Ecto neural progenitor cell (in vitro differentiated cells): ENCODE measurements around the gene NRXN3.

Experiments used
- DNase-seq: peaks from one replicate; pipeline ENCODE4 v3.0.0-alpha.2; 2018; ENCODE audit warnings: low spot score

The NRXN3 gene

GRCh38 chr14:79413734-79414428, 1243.7 kb downstream of the NRXN3 start:
- DNase-seq, result no peak

GRCh38 chr14:79415726-79416125, 1245.6 kb downstream of the NRXN3 start:
- DNase-seq, result no peak

GRCh38 chr14:79417961-79418360, 1247.8 kb downstream of the NRXN3 start:
- DNase-seq, result no peak

GRCh38 chr14:79418649-79419415, 1248.7 kb downstream of the NRXN3 start:
- no peak for DNase-seq

GRCh38 chr14:79419571-79420327, 1249.6 kb downstream of the NRXN3 start:
- no peak for DNase-seq

DNA sequence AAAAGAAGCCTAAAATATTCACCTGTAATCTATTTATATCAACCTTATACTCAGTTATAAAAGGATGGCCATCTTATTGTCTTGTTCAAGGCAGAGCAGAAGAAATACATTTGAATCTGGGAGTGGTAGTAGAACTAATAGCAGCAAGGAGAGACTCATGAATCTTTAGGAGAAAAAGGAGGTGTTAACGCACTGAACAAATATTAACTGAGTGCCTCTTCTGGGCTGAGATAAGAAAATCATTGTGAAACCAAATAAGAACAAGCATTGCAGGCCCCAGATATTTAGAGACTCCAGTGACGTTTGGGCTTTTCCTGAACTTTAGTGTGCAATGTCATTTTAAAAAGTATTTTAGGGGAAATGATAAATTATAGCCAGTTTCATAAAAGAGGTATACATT, 1250.6 kb downstream of the NRXN3 start:
- no peak for DNase-seq

DNA sequence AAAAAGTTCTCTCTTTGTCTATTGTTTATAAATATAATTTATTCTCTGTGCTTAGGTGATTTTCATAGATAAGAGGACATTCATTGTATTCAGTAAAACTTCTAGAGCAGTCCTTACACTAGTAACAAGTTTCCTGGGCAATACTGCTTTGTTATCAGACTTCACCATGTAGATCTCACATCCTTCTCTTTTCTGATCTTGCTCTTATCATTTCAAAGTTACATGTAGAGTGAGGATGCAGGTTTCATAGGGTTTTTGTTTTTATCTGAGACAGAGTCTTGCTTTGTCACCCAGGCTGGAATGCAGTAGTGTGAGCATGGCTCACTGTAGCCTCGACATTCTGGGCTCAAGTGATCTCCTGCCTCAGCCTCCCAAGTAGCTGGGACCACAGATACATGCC, 1251.6 kb downstream of the NRXN3 start:
- DNase-seq, result no peak

DNA sequence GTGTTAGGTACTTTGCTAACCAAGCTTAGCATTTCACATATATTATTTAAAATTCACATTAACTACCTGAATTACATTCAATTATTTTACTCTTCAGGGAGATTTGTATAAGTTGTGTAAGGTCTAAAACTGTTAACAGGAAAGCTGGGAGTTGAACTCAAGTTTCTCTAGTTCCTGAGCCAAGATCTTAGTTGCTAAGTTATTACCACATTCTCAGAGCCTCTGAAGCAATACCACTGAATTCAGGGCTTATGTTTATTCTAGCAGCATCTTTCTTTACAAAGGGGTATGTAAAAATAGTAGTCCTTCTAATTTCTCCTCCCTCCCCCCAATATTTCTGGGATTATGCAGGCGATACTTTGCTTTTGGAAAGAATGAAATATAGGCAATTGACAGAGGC, 1254.3 kb downstream of the NRXN3 start:
- no peak for DNase-seq

GRCh38 chr14:79426103-79426755, 1256.1 kb downstream of the NRXN3 start:
- DNase-seq, result no peak

DNA sequence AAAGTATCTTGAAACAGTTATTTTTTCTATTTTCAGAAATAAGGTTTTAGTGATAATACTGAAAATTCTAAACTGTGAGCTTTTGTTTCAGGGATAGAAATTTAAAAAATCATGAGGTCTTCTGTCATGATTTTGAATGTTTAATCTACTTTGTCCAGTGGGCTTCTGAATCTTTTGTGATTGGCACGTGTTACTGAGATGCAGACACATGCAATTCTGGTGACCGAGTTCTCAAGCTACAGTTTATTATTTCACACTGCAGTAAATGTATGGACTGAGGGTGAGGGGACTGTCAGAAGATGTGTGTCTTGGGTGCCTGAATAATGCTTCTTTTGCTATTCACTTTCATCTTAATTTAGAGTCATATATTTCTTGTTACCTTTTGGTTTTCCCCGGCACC, 1262.5 kb downstream of the NRXN3 start:
- DNase-seq, result no peak

DNA sequence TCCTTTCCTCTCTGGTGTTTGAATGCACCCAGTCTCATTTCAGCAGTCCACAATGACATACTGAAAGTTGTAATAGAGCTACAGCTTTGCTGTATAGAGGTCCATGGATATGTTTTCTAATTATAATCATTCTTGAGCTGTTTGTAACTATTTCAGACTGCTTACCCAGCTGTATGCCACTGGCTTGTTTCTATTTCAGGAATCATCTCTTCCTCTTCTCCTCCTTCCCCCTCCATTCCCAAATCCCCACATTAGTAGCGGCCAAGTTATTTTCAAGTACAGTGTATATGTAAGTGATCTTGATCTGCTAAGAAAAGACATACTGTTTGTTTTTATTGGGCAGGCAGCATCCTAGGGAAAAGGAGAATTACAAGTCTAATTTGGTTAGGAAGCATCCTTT, 1266.2 kb downstream of the NRXN3 start:
- DNase-seq, result no peak

- no peak for DNase-seq
Measured at GRCh38 chr14:79437951-79438350, 1267.8 kb downstream of the NRXN3 start.

DNA sequence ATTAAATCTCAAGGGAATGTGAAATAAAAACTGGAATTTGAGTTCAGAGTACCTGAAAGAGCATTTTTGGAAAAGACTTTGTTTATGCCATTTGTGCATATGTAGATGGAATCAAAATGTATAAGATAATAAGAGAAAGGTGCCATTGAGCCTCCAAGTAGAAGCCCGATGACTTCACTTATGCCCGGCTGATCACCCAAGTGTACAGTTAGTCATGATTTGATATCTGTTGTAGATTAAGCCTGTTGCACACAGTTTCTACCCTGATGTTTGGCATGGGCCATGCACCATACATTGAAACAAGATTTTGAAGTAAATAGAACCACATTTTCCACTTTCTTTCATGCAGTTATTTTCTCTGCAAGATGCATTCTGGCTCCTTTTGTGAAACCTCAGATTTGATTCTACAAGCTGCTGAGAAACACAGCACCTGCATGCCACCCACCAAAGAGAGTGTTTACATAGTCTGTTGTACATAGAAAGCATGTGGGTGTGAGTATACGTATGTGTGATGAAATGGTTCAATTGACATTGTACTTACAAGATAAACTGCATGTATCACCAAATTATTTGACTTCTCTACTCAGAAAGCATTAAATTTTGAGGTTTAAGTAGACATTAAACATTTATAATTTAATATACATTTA, 1268.6 kb downstream of the NRXN3 start:
- no peak for DNase-seq

DNA sequence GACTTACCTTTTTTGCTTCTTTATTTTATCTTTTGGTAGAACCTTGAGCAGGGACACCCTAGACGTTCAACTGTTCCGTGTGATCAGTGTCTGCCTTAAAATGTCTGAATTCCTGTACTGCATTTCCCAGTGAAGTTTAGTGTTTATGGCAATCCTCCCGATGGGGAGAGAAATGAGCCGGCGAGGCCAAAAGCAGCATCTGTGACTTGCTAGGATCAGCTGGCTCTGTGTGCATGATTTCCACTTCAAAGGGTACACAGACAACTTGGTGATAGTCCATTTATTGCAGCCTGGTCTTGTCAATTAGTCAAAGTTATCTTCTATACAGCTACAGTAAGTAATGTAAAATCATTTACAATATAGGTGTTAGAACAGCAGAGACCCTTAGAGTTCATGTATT, 1272.6 kb downstream of the NRXN3 start:
- no peak for DNase-seq

DNA sequence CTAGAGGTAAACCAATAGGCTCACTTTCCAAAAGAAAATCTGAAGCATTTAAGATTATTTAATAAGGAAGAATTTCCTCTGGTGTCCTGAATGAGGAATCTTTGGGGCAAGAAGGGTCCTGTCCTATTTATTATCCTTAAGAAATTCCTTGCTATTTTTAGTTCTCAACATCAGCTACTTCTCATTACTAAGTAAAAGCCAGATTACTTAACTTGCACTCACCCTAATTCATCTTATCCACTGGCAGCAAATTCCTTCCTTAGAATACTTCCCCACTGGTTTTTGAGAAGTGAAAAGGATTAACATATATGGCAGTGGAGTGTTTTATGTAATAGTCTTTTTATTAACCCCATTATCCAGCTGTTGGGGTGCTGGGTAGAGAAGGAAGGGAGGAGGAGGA, 1273.4 kb downstream of the NRXN3 start:
- no peak for DNase-seq

- no peak for DNase-seq
Measured at GRCh38 chr14:79448960-79449359, 1278.8 kb downstream of the NRXN3 start.

GRCh38 chr14:79451601-79452000, 1281.4 kb downstream of the NRXN3 start:
- DNase-seq, result peak; percentile 55

DNA sequence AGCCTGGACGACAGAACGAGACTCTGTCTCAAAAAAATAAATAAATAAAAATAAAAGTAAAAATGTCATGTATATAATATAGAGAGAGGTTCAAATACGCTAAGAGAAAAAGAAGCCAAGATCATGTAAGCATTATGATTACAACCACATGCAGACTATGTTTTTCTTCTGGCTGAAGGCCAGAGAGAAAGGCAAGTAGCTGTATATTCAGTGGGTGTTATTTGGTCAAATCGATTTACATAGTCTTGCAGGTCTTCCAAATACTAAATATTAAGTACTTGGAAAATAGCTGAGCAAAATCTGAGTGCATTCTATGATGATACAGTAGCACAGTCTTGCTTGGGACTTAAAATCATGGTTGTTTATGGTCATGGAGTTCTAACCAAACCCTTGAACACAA, 1283.1 kb downstream of the NRXN3 start:
- DNase-seq, result no peak

GRCh38 chr14:79464468-79464867, 1294.3 kb downstream of the NRXN3 start:
- no peak for DNase-seq

DNA sequence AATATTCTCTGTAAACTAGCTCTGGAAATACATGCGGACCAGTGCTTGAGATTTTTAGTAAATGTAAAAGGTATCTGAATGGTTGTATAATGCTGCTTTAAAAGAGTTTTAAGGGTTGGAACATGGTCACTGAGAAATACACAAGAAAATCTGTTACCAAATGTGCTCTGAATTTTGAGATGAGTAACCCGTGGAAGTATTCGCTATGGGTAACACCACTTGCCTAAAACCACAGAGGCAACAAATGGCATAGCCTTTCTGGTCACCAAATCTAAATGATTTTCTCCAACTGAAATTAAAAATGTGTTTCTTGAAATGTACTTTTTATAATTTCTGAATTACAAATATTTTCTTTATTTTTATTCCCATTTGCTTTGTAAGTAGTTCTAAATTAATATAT, 1295.5 kb downstream of the NRXN3 start:
- DNase-seq, result no peak

GRCh38 chr14:79466938-79467527, 1296.9 kb downstream of the NRXN3 start:
- DNase-seq, result no peak

DNA sequence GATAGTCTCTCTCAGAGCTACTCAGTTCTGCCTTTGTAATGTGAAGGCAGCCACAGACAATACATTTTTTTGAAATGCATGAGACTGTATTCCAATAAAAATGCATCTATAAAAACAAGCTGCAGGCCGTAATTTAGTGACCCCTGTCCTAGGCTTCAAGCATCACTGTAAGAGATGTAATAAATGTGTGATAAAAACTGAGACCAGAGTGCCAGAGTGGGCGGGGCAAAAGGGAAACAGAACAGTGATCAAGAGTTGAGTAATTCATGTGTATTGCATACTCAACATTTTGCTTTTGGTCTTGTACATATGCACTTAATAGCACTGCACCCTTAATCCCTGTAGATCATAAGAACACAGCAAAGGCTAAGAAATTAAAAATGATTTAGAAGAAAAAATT, 1297.7 kb downstream of the NRXN3 start:
- DNase-seq, result no peak
